Endothelial cell (in vitro differentiated cells): ENCODE results near the gene FGGY. TPM values are rescaled to one million over a fixed set of nuclear protein-coding genes. Genes with fewer than 3 reads are reported as not detected.
A peak's percentile ranks its signal among the peaks of the same experiment; 100 is the strongest.

ENCODE experiments used
- DNase-seq: peaks from one replicate; pipeline ENCODE4 v3.0.0; 2021; ENCODE audit warnings: low spot score
- H3K27ac Mint-ChIP-seq: one replicate; pipeline ENCODE4 v1.8.0; 2021; ENCODE audit warnings: mixed read lengths, inconsistent platforms; ENCODE audit not compliant: unreplicated experiment
- H3K27me3 Mint-ChIP-seq: one replicate; pipeline ENCODE4 v1.8.0; 2021; ENCODE audit warnings: mild to moderate bottlenecking, moderate library complexity, mixed read lengths, inconsistent platforms; ENCODE audit not compliant: unreplicated experiment
- H3K36me3 Mint-ChIP-seq: one replicate; pipeline ENCODE4 v1.8.0; 2021; ENCODE audit warnings: mild to moderate bottlenecking, low read depth, mixed read lengths, inconsistent platforms; ENCODE audit not compliant: unreplicated experiment
- H3K4me1 Mint-ChIP-seq: one replicate; pipeline ENCODE4 v1.8.0; 2021; ENCODE audit warnings: mild to moderate bottlenecking, mixed read lengths, inconsistent platforms; ENCODE audit not compliant: unreplicated experiment
- H3K4me3 Mint-ChIP-seq: one replicate; pipeline ENCODE4 v1.8.0; 2021; ENCODE audit warnings: mild to moderate bottlenecking, mixed read lengths, inconsistent platforms; ENCODE audit not compliant: unreplicated experiment
- H3K9me3 Mint-ChIP-seq: one replicate; pipeline ENCODE4 v1.8.0; 2021; ENCODE audit warnings: mixed read lengths, inconsistent platforms; ENCODE audit not compliant: unreplicated experiment
- total RNA-seq: library from RNA; stranded (reverse); fragmentation: NEBNext Ultra II Directional; extraction: Animal tissue kit (Norgen Biotek cat#: 25700); gene quantifications from one replicate; pipeline ENCODE4 v1.2.1, GENCODE V29; 2021; ENCODE audit not compliant: unreplicated experiment
- TF ChIP-seq, protein P1 (sequence below): fragments of 200-600 bp; sonication (generic); IDR thresholded peaks from one replicate; pipeline ENCODE4 v1.5.0; 2021; ENCODE audit warnings: antibody characterized with exemption; ENCODE audit not compliant: unreplicated experiment

FGGY gene
- total RNA-seq, 1 donor from 2014 or later: 41.2 TPM

DNA sequence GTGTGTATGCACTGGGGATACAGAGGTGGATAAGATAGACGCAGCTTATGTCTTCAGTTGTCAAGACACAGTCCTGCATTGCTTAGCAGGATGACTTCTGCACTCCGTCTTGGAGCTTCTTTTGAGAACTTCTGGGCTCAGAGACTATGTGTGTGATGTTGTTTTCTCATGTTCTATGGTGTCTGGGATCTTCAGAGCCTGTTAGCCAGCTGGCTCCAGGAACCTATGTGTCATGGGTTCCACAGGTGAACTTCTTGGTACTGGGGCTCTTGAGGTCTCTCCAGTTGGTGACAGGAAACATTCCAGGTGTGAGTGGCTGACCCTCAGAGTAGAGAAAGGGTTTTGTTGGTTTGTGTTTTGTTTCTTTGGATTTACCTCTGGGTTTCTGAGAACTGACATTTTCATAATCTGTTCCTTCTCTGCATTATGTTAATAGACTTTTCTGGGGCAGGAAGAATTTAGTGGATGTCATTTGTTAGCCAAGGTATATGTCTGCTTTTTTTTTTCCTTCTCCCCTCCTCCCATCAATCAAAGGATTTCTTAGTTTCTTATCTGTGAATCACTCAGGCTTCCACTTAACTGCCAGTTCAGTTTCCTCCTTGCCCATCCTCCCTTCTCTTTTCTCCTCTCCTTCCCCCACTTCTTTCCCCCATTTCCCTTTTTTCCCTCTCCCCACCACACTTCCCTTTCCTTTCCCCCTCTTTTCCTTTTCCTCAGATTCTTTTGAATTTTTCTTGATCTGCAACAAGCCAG is 18.1 kb downstream of the FGGY start:
- DNase-seq: no peak
- Mint-ChIP-seq H3K27me3 (peaks cover 3% of the 10 kb centered on the region), H3K27ac (peak overlapping the region; percentile 87), H3K9me3 (no peaks in the 10 kb centered on the region), H3K4me1 (peaks cover 54% of the 10 kb centered on the region), H3K36me3 (peaks cover 16% of the 10 kb centered on the region), H3K4me3 (no peak overlapping the region)
- TF ChIP-seq, protein P1, sequence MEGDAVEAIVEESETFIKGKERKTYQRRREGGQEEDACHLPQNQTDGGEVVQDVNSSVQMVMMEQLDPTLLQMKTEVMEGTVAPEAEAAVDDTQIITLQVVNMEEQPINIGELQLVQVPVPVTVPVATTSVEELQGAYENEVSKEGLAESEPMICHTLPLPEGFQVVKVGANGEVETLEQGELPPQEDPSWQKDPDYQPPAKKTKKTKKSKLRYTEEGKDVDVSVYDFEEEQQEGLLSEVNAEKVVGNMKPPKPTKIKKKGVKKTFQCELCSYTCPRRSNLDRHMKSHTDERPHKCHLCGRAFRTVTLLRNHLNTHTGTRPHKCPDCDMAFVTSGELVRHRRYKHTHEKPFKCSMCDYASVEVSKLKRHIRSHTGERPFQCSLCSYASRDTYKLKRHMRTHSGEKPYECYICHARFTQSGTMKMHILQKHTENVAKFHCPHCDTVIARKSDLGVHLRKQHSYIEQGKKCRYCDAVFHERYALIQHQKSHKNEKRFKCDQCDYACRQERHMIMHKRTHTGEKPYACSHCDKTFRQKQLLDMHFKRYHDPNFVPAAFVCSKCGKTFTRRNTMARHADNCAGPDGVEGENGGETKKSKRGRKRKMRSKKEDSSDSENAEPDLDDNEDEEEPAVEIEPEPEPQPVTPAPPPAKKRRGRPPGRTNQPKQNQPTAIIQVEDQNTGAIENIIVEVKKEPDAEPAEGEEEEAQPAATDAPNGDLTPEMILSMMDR: no peak

DNA sequence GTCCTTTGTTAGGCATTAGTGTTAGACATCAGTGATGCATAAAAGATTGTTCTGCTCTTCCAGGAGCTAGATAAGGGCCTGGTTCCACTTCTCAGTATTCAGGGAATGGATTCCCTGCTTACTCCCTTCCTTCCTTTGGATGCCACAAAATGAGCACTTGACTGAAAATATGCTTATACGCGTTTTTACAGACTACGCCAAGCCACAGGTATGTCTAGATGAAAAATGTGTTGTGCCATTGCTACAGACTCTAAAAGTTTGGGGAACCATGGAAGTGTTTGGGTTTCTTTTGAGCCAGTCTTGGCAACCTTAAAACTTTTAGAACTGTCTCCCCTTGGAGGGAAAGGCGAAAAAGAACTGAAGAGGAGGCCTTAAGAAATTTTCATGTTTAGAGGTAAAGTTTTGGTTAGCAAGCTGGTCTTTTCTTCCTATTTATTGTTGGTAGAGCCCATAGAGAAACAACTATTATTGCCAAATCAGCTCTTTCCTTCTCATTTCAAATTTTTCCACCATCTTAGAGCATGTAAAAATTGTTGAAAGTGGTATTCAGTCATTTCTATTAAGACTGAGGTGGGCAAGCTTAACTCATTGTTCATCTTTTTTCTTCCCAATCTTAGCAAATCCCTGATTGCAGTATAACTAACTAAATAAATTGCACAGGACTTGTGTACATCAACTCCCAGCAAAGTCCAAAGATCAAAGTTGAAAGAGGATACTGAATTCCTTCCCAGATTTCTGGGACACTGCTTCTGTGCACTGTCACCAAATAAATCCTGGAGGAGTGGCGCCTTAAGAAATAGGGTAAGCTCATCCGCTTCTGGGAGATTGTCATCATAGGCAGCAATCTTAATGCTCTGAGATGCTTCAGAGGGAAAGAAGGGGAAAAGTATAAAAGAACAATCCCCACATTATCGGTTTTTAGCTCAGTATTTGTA is 18.9 kb downstream of the FGGY start:
- H3K27me3 Mint-ChIP-seq: peaks cover 3% of the 10 kb centered on the region
- no peak for DNase-seq
- no peaks in the 10 kb centered on the region for H3K9me3 Mint-ChIP-seq

DNA sequence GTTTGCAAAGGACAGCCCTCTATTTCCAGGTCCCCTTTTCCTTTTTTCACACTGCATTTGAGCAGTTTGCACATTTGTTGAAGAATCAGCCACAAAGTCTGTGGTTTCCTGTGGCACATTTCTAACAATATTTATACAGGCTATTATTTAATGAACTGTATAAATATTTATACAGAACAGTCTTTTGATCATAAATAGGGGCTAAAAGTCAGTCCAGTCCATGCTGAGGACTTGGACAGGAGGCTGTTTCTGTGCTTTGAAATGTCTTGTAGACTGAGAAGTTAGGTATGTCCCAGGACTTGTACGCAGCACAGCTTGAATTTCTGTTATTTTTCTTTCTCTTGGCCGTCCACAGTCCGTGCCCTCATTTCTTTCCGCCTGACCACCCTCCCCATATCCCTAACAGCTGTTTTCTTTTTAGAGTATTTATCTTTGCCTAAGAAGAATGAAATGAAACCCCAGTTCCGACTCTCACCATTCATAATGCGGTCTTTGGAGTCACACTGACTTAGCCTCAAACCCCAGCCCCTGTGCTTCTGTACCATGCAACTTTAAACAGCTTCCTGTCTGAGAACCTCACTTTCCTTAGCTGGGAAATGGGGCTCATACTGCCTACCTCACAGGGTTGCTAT is 19.7 kb downstream of the FGGY start:
- no peaks in the 10 kb centered on the region for H3K9me3 Mint-ChIP-seq
- peak overlapping the region; percentile 49 for H3K4me3 Mint-ChIP-seq
- H3K4me1 Mint-ChIP-seq: peaks cover 54% of the 10 kb centered on the region
- peak overlapping the region; percentile 87 for H3K27ac Mint-ChIP-seq
- H3K36me3 Mint-ChIP-seq: peaks cover 18% of the 10 kb centered on the region
- peaks cover 3% of the 10 kb centered on the region for H3K27me3 Mint-ChIP-seq
- DNase-seq: no peak
- TF ChIP-seq, protein P1: no peak

More for the DNA sequence above, 18.9 kb downstream of the FGGY start:
- TF ChIP-seq, protein P1: no peak
- Mint-ChIP-seq H3K4me3 (peak overlapping the region; percentile 49), H3K27ac (peak overlapping the region; percentile 87), H3K4me1 (peaks cover 54% of the 10 kb centered on the region), H3K36me3 (peaks cover 16% of the 10 kb centered on the region)

DNA sequence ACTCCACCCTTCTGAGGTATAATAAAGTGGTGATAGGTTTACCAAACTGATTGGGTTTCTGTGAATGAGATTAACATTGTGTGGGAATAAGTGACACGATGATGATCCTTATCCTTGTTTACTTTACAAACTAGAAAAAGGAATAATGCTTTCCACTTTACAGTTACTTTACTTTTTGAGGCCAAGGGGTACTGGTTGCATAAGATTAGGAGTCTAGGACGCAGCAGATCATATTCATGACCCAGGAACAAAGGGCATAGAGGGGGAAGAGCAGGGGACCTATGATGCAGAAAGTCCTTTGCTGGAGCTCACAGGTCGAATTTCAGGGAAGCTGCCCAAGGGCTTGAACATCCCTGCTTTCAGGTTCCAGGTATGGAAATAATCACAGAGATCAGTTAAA is 20.4 kb downstream of the FGGY start:
- H3K27ac Mint-ChIP-seq: no peak overlapping the region
- peaks cover 20% of the 10 kb centered on the region for H3K36me3 Mint-ChIP-seq
- H3K4me1 Mint-ChIP-seq: peaks cover 52% of the 10 kb centered on the region
- H3K4me3 Mint-ChIP-seq: peak overlapping the region; percentile 47
- peaks cover 2% of the 10 kb centered on the region for H3K27me3 Mint-ChIP-seq
- DNase-seq: no peak
- no peaks in the 10 kb centered on the region for H3K9me3 Mint-ChIP-seq
- TF ChIP-seq, protein P1: no peak
